CD4-positive, alpha-beta T cell treated with Interleukin-1 beta for 1 hour (primary cell): ENCODE measurements around the gene METTL21A.
"Not testable (repeated sequence)": the region's sequence is repeated elsewhere in the genome, so short reads cannot be mapped to it uniquely, and the experiment has no call there.

Source experiments
- DNase-seq, 2 donors: peaks; one replicate each; pipeline ENCODE4 v3.0.0-alpha.2; 2020 to 2022

Gene METTL21A

DNA sequence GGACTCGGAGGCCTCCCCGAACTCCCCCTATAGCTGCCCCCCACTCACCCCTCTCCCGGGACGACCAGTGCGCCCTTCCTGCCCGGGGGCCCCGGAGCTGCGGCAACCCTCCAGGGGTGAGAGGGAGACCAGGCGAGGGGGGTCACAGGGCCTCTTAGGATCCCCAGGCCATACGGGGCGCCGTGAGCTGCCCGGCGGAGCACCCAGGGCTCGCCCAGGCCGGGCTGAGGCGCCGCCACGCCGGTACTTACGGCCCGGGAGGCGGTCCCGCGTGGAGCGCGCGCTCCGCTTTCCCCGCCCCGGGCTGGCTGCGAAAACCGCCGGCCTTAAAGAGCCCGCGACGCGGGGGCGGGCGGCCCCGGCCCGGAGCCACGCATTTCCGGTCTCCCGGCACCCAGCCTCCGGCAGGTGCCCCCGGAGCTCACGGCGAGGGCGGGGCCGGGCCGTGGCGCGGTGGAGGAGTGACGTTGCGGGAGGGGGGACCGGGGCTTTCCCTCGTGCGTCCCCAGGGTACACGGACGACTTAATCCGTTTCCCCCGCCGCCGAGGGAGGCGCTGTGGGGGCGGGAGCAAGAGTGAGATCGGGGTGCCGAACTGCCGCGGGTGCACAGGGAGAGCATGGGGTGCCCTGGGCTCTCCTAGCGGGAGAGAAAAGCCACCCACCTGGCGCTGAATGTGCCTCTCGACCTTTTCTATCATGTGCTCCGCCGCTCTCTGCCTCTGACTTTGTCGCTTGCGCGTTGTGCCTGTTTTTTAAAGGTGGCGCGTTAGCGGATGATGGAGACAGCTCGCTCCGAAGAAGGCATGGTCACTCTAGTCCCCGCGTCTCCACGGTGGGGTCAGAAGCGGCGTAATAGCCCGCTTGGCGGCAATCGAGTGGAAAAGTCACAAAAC, at the start of gene METTL21A:
METTL21A (minus strand) TSS at position 381 of the 894 bp plus-strand sequence. CDS start 1,019 bp downstream, outside the sequence.
- peak; percentile 97 for DNase-seq

DNA sequence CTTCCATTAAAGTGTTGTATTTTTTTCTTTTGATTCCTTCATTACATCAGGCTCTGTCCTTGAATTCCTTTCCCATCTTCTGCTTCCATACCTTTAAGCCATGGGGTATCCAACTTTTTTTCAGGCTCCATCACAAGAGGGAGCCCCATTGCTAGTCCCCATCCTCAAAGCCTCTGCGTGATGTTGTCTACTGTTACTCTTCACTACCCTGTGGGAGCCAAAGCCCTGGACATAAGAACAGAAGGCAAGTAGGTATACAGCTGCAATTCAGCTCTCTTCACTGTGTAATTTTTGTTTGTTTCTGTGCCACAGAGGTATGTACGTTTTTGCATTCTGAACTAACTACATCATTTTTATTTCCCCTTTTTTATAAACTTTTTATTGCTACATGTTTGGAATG, 49.6 kb upstream of the METTL21A start:
- no peak for DNase-seq

DNA sequence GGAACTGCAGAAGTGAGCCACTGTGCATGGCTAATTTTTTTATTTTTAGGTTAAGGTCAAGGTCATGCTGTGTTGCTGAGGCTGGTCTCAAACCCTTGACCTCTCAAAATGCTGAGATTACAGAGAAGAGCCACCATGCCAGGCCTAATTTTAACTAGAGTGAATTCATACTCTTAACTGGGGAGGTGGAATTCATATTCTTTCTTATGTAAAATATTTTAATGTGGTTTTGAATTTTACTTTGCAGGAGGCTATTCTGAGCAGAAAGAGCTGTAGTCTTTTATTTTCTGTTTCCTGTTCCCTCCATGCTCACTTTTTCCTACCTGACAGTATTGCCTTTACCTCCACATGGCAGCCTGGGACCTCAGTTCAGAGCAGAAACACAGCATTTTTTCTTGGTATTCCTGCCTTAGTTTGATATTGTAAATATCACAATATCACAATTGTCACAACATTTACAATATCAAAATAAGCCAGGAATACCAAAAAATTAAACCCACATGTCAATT, 49.1 kb upstream of the METTL21A start:
- DNase-seq = no peak

DNA sequence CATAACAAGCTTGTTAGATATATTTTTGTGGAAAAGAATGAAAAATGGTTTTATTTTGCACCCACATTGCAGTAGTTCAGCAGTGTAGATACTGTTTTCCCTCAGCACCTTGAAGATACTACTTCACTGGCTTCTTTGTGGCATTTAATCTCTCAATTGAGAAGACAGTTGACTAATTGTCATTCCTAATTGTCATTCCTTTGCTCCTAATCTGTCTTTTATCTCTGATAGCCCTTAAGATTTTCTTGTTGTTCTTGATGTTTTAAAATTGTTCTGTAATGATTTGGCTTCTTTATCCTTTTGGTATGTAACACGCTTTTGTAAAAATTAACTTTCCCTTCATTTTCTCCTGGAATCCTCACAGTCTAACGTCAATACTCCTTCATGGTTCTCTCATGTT, 48.2 kb upstream of the METTL21A start:
- DNase-seq = no peak

DNA sequence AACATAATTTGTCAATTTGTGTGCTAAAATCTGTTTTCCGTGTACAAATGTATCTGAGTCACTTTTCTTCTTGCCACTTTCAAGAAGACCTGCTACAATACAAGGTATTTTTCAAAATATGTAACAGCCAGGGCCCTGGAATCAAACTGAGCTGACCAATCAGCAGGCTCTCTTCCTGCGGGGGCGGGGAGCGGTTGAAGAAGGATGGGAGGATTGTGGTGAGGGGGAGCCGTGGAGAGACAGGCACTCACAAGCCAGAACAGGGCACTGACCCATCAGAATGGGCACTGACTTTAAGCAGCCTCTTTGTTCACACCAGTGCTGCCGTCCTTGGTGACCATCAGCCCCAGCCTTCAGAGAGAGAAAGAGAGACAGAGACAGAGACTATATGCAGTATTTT, 45.7 kb upstream of the METTL21A start:
- DNase-seq = no peak

DNA sequence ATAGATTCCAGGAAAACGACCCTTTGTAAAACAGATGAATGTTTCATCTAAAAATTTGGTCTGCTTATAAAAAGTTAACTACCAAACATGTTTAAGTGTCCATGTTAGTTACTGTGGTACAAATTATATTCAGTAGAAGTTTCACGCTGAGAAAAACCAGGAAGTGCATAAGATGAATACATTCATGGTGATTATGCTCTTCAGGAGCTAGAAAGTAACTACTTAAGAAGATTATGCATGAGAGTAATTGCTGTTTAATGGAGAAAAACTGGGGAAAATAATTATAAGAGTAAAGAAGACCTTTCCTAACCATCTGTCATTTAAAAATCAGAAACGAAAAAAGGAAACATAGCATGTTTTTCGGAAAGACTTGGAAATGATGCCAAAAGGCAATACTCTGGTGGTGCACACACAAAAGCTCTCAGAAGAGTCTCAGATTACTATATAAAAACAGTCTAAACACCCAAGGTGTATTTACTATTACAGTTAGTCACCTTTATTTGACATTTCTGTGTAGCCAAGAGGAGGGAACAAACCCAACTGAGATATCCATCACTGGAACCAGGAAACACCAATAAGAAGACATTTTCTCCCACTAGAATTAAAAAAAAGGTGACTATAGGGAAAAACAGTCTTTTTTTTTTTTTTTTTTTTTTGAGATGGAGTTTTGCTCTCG, 38.8 kb upstream of the METTL21A start:
- no peak for DNase-seq

DNA sequence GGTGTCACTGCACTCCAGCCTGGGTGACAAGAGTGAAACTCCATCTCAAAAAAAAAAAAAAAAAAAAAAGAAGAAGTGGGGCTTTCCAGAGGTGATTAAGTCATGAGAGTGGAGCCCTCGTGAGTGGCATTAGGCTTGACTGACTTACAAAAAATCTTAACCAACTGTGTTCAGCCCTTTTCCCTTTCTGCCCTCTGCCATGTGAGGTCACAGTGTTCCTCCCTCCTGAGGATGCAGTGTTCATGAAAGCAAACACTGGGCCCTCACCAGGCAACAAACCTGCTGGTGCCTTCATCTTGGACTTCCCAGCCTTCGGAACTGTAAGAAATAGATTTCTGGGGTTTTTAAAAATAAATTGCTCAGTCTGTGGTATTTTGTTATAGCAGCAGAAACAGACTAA, 37.0 kb upstream of the METTL21A start:
- DNase-seq = peak; percentile 21 to 82

DNA sequence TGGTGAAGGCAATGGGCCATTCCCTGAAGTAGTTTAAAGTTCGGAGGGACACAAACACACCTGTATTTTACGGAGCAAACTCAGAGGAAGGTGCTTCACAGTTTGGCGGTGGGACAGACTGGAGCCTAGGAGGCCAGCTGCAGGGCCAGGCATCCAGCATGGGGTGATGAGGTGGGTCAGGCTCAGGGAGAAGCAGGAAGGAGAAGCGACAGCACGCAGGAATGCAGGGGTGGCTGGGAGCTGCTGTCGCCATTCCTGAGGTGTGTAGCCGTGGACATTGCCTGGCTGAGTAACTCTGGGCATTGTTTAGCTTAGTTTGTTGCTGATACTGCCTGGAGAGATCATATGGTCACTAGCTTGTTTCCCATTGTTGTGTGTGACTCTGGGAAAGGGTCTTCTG, 35.8 kb upstream of the METTL21A start:
- DNase-seq = no peak

DNA sequence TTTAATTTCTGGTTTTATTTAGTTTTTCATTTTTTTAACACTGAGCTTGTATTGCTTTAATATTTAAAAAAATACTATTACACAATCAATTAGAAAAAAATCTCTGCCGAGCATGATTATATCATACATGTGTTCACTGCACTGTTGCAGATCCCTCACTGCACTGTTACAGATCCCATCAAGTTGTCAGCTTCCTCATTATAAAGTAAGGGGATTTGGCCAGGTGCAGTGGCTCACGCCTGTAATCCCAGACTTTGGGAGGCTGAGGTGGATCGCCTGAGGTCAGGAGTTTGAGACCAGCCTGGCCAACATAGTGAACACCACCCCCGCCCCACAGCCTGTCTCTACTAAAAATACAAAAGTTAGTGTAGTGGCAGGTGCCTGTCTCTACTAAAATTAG, 33.0 kb upstream of the METTL21A start:
- no peak for DNase-seq

DNA sequence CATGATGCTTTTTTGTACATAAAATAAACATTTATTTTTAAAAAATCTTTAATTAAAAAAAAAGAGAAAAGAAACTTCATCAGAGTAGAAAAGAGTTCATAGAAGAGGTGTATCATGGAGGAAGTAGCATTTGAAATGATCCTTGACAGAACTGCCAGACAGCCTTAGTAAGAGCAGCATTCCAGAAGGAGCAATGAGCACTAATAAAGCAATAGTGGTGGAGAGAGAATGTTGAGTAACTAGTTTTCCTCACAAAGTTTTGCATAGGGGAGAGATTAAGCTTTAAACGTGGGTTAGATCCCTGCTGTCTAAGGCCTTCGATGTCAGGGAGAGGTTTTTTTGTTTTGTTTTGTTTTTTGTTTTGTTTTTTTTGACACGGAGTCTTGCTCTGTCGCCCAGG, 29.8 kb upstream of the METTL21A start:
- DNase-seq = no peak

DNA sequence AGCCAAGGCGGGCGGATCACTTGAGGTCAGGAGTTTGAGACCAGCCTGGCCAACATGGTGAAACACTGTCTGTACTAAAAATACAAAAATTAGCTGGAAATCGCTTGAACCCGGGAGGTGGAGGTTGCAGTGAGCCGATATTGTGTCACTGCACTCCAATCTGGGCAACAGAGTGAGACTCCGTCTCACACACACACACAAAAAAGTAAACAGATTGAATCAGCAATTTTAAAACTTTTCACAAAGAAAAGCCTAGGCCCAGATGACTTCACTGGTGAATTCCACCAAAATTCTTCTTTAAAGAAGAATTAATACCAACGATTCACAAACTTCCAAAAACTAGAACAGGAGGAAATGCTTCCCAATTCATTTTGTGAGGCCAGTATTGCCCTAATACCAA, 21.4 kb upstream of the METTL21A start:
- not testable (repeated sequence) for DNase-seq

DNA sequence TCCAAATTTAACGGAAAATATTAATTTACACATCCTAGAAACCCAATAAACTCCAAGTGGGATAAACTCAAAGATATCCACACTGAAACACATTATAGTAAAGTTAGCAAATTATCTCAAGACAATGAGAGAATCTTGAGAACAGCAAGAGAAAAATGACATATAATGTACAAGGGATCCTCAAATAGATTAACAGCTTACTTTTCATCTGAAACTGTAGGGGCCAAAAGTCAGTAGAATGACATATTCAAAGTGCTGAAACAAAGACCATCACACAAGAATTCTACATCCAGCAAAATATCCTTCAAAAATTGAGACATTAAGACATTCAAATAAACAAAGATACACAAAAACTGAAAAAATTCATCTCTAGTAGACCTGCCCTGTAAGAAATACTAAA, 18.7 kb upstream of the METTL21A start:
- DNase-seq = no peak

DNA sequence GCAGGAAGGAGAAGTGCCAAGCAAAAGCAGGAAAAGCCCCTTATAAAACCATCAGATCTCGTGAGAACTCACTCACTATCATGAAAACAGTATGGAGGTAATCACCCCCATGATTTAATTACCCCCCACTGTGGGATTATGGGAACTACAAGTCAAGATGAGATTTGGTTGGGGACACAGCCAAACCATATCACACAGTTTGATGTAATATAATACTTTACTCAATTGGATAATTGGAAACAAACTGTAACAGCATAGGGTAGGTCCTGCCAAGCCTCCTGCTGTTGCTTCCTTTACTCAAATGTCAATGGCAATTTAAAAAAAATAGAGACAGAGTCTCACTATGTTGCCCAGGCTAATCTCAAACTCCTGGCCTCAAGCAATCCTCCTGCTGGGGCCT, 15.5 kb upstream of the METTL21A start:
- DNase-seq = no peak

DNA sequence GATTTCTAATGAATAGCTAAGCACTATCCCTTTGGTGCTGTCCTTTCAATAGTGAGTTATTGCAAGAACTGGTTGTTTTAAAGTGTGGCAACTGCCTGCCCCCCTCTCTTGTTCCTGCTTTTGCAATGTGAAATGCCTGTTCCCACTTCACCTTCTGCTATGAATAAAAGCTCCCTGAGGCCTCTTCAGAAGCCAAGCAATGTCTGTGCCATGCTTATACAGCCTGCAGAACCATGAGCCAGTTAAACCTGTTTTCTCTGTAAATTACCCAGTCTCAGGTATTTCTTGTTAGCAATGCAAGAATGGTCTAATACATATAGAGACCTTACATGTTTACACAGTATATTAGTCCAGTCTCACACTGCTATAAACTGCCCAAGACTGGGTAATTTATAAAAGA, 15.0 kb upstream of the METTL21A start:
- DNase-seq = no peak

DNA sequence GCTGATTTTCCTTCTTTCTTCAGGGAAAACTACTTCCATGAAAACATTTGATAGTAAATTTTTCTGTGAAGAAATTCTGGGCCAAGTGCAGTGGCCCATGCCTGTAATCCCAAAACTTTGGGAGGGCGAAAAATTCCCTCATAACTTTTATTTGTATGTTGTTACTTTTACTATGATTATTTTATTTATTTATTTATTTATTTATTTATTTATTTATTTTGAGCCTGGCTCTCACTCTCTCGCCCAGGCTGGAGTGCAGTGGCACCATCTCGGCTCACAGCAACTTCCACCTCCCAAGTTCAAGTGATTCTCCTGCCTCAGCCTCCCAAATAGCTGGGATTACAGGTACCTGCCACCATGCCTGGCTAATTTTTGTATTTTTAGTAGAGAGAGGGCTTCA, 14.1 kb upstream of the METTL21A start:
- DNase-seq = not testable (repeated sequence)

DNA sequence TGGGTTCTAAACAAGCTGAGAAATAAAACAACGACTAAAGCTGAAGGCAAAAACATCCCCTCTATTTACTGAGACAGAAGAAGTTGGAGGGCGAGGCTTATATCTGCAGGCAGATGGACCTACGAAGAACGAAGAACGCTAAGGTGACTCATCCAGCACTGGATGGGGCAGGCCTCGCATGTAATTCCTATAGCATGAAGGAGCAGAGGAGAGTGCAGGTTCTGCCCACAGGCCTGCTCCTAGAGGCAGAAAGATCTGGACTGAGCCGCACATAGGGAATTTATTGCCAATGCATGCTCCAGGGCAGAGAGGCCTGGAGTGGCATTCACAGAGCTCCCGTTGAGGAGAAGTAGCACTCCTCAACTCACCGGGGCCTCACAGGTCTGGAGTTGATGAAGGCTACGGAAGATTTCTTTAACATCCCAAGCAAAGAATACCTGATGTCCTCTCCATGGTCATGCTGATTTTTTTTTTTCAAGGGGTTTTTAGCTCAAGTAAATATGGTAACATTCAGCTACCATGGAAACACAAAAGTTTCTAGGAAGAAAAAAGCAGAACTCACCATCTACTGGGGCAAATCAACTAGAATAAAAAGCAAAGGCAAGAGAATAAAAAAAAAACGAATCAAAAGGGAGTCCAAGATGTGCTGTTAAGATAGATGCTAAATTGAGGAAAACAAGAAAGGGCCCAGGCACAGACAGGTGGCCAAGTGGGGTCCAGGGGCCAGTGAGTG, 10.4 kb upstream of the METTL21A start:
- no peak for DNase-seq

DNA sequence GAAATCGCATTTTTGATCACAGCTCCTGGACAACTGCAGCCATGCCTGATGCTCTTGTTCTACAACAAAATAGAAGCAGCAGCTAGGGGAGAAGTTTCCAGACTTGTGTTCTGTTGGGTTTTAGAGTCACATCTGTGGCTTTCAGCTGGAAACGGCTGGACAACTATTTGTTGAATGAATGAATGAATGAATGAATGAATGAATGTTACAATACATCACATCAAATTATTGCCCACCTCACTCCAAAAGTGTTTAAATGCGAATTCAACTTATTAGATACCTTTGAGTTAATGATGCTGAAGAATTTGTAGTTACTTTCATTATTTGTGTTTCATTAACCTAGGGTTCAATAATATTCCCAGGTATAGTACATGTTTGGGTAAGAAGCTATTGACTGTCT, 8.5 kb upstream of the METTL21A start:
- DNase-seq = no peak

DNA sequence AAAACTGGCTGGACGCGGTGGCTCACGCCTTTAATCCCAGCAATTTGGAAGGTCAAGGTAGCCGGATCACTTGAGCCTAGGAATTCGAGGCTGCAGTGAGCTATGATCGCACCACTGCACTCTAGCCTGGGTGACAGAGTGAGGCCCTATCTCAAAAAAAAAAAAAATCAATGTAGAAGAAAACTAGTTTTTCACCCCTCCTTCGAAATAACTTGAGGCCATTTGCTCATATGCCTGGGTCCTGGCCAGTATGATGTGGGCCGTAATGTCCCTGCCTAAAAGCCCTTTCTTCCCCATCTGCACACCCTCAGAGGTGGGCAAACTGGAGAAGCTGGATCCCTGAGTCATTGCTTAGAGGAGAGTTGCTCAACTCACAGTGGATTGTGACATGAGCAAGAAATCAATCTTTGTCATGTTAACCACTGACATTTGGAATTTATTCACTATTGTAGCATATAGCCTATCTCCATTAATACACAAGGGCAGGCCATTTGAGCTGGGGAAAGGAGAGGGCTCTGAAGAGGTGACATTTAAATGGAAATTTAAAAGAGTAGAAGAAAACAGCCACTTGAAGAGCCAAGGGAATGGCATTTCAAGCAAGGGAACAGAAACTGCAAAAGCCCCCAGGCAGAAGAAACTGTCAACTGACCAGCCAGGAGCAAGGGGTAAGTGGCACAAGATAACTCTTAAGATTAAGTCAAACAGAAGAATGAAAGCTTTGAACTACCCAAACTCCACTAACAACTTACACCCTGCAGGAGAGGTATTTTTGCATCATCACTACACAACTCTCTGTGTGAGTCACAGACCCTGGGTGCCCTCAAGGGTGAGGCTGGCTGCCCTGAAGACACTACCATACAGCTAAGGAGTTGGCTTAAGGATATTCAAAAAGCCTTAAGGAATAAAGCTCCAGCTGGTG, 7.6 kb upstream of the METTL21A start:
- peak in 1 of 2 donors; percentile 52 for DNase-seq

DNA sequence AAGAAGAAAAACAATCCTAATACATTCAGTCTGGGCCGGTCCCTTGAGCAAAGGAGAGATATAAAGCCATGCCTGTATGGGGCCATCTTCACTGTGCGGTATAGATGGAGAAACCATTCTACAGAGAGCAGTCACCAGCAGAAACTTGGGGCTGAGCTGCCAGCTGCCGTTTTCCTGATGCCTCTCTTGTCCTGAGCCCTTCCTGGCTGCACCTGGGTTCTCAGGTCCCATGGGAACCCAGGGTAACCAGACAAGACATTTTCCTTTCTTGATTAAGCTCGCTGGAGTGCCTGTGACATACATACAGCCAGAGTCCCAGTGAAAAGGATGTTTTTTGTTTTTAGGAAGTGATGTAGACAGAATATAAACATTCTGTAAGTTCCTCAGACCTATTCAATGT, 5.3 kb upstream of the METTL21A start:
- no peak for DNase-seq

DNA sequence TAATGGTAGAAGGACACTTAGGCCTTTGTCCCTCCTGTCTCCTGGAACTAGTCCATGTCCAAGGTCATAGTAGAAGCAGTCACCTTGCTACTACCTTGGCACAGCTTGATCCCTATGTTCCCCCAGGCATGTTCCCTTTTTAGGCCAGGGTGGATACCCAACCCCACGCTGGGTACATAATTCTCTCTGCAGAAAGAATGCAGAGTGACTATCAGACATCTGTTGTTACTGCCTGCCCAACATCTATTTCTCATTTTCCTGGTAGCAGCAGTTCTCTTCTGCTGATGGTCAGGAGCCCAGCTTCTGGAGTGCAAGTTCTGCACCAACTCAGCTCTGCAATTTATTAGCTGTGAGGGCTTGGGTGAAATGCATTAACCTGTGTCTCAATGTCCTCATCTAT, 4.4 kb upstream of the METTL21A start:
- DNase-seq = no peak

DNA sequence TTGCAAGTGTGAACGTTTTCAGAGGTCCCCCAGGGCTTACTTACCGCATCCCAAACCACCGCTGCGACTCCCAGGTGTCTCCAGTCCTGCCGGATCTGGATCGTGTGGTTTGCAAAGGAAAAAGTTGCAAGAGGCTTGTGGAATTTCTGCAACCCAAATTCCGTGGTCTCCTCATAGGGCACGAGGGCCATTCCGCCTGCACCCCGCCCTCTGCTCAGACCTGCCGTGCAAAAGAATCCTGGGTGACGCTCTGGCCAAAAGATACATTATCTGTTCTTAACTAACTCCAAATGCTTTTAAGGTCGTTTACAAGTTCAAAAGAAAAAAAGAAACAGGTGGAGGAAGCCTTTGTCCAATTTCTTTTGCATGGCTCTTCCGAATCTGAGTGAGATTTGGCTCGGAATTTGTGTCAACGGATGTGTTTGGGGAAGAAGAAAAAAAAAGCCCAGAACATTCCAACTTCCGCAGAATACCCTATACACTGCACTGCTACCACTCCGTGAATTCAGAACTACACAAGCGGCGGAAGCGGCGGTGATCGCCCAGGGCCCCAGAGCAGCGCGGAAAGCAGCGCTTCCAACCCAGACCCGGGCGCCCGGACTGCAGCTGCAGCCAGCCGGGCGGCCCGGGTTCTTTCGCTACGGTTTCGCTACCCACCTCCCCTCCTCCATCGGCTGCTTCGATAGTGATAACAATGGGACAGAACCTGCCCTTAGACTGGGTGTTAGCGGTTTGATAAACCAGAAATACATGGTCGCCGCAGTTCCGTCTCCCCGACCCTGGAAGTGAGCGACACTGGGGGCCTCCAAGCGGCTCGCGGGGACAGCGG, 795 bp downstream of the METTL21A start:
- peak; percentile 68 to 71 for DNase-seq
